H9 (cell line): ENCODE data around the gene METTL18. TPM values are rescaled to one million over a fixed set of nuclear protein-coding genes. Genes with fewer than 3 reads are reported as not detected.

Source experiments
- DNase-seq: peaks from one replicate; pipeline ENCODE4 v3.0.0-alpha.2; 2017
- H2AFZ ChIP-seq: one replicate; pipeline ENCODE4 v1.6.1; 2013; ENCODE audit warnings: mild to moderate bottlenecking, low read length, control low read depth, moderate library complexity
- H2AK5ac ChIP-seq: 2 replicates; pipeline ENCODE4 v1.6.1; 2013; ENCODE audit warnings: low read length, control low read depth, mixed read lengths; ENCODE audit not compliant: insufficient read length
- H2BK120ac ChIP-seq: one replicate; pipeline ENCODE4 v1.6.1; 2013; ENCODE audit warnings: low read depth, mild to moderate bottlenecking, low read length, control low read depth, inconsistent platforms; ENCODE audit not compliant: poor library complexity, severe bottlenecking
- H2BK12ac ChIP-seq: 2 replicates; pipeline ENCODE4 v1.6.1; 2013; ENCODE audit warnings: low read length, control low read depth, mixed read lengths, low read depth; ENCODE audit not compliant: insufficient read length
- H2BK15ac ChIP-seq: 2 replicates; pipeline ENCODE4 v1.6.1; 2013; ENCODE audit warnings: low read depth, low read length, control low read depth
- H2BK20ac ChIP-seq: one replicate; pipeline ENCODE4 v1.6.1; 2013; ENCODE audit warnings: low read depth, mild to moderate bottlenecking, low read length, control low read depth, inconsistent platforms; ENCODE audit not compliant: poor library complexity, severe bottlenecking
- H2BK5ac ChIP-seq: 2 replicates; pipeline ENCODE4 v1.6.1; 2013; ENCODE audit warnings: low read length, control low read depth, mixed read lengths; ENCODE audit not compliant: insufficient read length
- H3K14ac ChIP-seq: 2 replicates; pipeline ENCODE4 v1.6.1; 2013; ENCODE audit warnings: low read length, control low read depth; ENCODE audit not compliant: insufficient read depth
- H3K18ac ChIP-seq: 2 replicates; pipeline ENCODE4 v1.6.1; 2013; ENCODE audit warnings: low read depth, mild to moderate bottlenecking, mixed read lengths, low read length, control low read depth; ENCODE audit not compliant: insufficient read length
- H3K23ac ChIP-seq: 2 replicates; pipeline ENCODE4 v1.6.1; 2013; ENCODE audit warnings: low read length, control low read depth, mixed read lengths, low read depth; ENCODE audit not compliant: insufficient read length
- H3K23me2 ChIP-seq: 2 replicates; pipeline ENCODE4 v1.6.1; 2013; ENCODE audit warnings: low read depth, mild to moderate bottlenecking, mixed read lengths, low read length, control low read depth; ENCODE audit not compliant: insufficient read length, poor library complexity, severe bottlenecking
- H3K27ac ChIP-seq: 2 replicates; pipeline ENCODE4 v1.5.1; 2013; ENCODE audit warnings: low read length, control low read depth, mixed read lengths, low read depth; ENCODE audit not compliant: insufficient read length
- H3K27me3 ChIP-seq: 2 replicates; pipeline ENCODE4 v1.6.1; 2013; ENCODE audit warnings: low read length, control low read depth, inconsistent platforms; ENCODE audit not compliant: insufficient read depth
- H3K4ac ChIP-seq: 2 replicates; pipeline ENCODE4 v1.6.1; 2013; ENCODE audit warnings: low read depth, mild to moderate bottlenecking, control low read depth, inconsistent platforms, low read length, moderate library complexity
- H3K4me1 ChIP-seq: 2 replicates; pipeline ENCODE4 v1.6.1; 2013; ENCODE audit warnings: low read length, control low read depth, inconsistent platforms; ENCODE audit not compliant: insufficient read depth
- H3K4me2 ChIP-seq: 2 replicates; pipeline ENCODE4 v1.6.1; 2013; ENCODE audit warnings: low read length, control low read depth, mixed read lengths; ENCODE audit not compliant: insufficient read length, insufficient read depth
- H3K56ac ChIP-seq: 2 replicates; pipeline ENCODE4 v1.6.1; 2013; ENCODE audit warnings: low read depth, mild to moderate bottlenecking, mixed read lengths, low read length, control low read depth; ENCODE audit not compliant: insufficient read length
- H3K79me1 ChIP-seq: 2 replicates; pipeline ENCODE4 v1.6.1; 2013; ENCODE audit warnings: low read depth, mild to moderate bottlenecking, moderate library complexity, low read length, control low read depth, inconsistent platforms; ENCODE audit not compliant: insufficient read depth, poor library complexity, severe bottlenecking
- H3K79me2 ChIP-seq: 2 replicates; pipeline ENCODE4 v1.6.1; 2013; ENCODE audit warnings: low read length, control low read depth, inconsistent platforms; ENCODE audit not compliant: insufficient read depth
- H3K9ac ChIP-seq: 2 replicates; pipeline ENCODE4 v1.6.1; 2013; ENCODE audit warnings: low read length, control low read depth, mixed read lengths; ENCODE audit not compliant: insufficient read length; ENCODE audit errors: extremely low read depth
- H3K9me3 ChIP-seq: one replicate; pipeline ENCODE4 v1.6.1; 2013; ENCODE audit warnings: low read depth, low read length, inconsistent platforms; ENCODE audit not compliant: control insufficient read depth
- H3T11ph ChIP-seq: one replicate; pipeline ENCODE4 v1.6.1; 2013; ENCODE audit warnings: mild to moderate bottlenecking, low read length, control low read depth, inconsistent platforms
- H4K20me1 ChIP-seq: one replicate; pipeline ENCODE4 v1.6.1; 2013; ENCODE audit not compliant: control insufficient read depth, insufficient read length, insufficient read depth
- H4K5ac ChIP-seq: 2 replicates; pipeline ENCODE4 v1.6.1; 2013; ENCODE audit warnings: low read depth, mild to moderate bottlenecking, mixed read lengths, low read length, control low read depth; ENCODE audit not compliant: insufficient read length
- H4K8ac ChIP-seq: replicated peaks from 2 replicates; pipeline ENCODE4 v1.6.1; 2013; ENCODE audit warnings: low read length, control low read depth, mixed read lengths, low read depth; ENCODE audit not compliant: insufficient read length
- H4K91ac ChIP-seq: 2 replicates; pipeline ENCODE4 v1.6.1; 2013; ENCODE audit warnings: low read depth, mild to moderate bottlenecking, moderate library complexity, mixed read lengths, low read length, control low read depth; ENCODE audit not compliant: insufficient read length
- H3K27ac Mint-ChIP-seq, 3 experiments: 2 replicates in 2 of 3; 3 replicates in 1 of 3; pipeline ENCODE4 v1.8.0; 2020 to 2021; ENCODE audit warnings: mixed read lengths in 3 of 3, mild to moderate bottlenecking in 1 of 3, moderate library complexity in 1 of 3
- H3K27me3 Mint-ChIP-seq: 2 replicates; pipeline ENCODE4 v1.8.0; 2021; ENCODE audit warnings: low read depth, mild to moderate bottlenecking, moderate library complexity, mixed read lengths
- H3K36me3 Mint-ChIP-seq, 3 experiments: 2 replicates in 2 of 3; 3 replicates in 1 of 3; pipeline ENCODE4 v1.8.0; 2020 to 2021; ENCODE audit warnings: low read depth in 3 of 3, mixed read lengths in 3 of 3; ENCODE audit not compliant: insufficient read depth in 1 of 3
- H3K4me1 Mint-ChIP-seq, 2 experiments: 2 replicates each; pipeline ENCODE4 v1.8.0; 2020; ENCODE audit warnings: mixed read lengths in 2 of 2
- H3K4me3 Mint-ChIP-seq, 2 experiments: 2 replicates in 1 of 2; 3 replicates in 1 of 2; pipeline ENCODE4 v1.8.0; 2020 to 2021; ENCODE audit warnings: mild to moderate bottlenecking in 2 of 2, mixed read lengths in 2 of 2, moderate library complexity in 1 of 2
- H3K9me3 Mint-ChIP-seq, 2 experiments: 2 replicates in 1 of 2; 3 replicates in 1 of 2; pipeline ENCODE4 v1.8.0; 2020; ENCODE audit warnings: mild to moderate bottlenecking in 2 of 2, mixed read lengths in 2 of 2, moderate library complexity in 1 of 2
- CTCF ChIP-seq: fragments of 200-600 bp; sonication (generic); conservative IDR thresholded peaks from 3 replicates; pipeline ENCODE4 v1.8.0; 2021; ENCODE audit warnings: antibody characterized with exemption, mild to moderate bottlenecking
- WGBS: extraction: QIAGEN DNeasy Blood & Tissue Kit; methylation state at CpG from one replicate; pipeline ENCODE4 v1.1.7; 2013; ENCODE audit warnings: missing lambda C conversion rate, low lambda C conversion rate, mixed read lengths; ENCODE audit not compliant: insufficient read length; ENCODE audit errors: extremely low coverage; 5-methylcytosine and 5-hydroxymethylcytosine counted together
- total RNA-seq: library from RNA; stranded (reverse); gene quantifications from 2 replicates; pipeline ENCODE4 v1.2.1, GENCODE V29; 2021

METTL18 gene
- total RNA-seq, 1 experiment from 2014 or later = 8.7 TPM

DNA sequence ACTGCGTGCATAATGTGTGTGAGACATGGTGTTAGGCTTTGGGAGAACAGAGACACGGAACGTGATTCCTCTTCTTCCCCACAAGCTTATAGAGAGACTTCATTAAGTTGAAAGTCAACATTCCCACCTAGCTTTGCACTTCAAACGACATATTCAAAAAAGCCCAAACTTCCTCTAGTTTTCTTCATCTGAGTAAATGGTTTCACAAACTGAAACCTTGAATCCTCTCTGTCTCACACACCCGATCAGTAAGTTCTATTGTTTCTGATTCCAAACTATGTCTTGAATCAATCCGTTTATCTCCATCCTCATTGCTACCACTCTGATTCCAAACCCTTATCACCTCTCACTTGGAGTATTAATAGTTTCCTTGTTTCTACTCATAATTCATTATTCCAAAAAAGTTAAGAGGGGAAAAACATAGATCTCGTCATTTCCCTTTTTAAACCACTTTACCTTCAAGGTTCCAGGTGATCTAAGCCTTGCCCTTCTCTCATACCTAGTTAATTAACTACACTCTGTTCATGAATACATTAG is 1.6 kb upstream of the METTL18 start:
- Histone ChIP-seq H3K56ac (no peak overlapping the region), H3K23ac (no peak overlapping the region), H3K27ac (no peak overlapping the region), H3K14ac (no peak overlapping the region), H3K18ac (no peak overlapping the region), H2AK5ac (no peak overlapping the region), H3K27me3 (no peaks in the 10 kb centered on the region), H3K23me2 (peaks cover 14% of the 10 kb centered on the region), H2BK12ac (no peak overlapping the region), H2AFZ (no peak overlapping the region), H4K8ac (no peak overlapping the region), H3K4ac (no peak overlapping the region), H3K9ac (no peak overlapping the region), H3T11ph (no peak overlapping the region), H3K4me1 (no peaks in the 10 kb centered on the region), H3K4me2 (peak overlapping the region; percentile 79), H4K5ac (no peak overlapping the region), H4K20me1 (no peaks in the 10 kb centered on the region), H3K79me2 (peaks cover 2% of the 10 kb centered on the region; the same call in 1 of the 2 replicates), H4K91ac (no peak overlapping the region), H3K79me1 (no peaks in the 10 kb centered on the region), H3K9me3 (no peaks in the 10 kb centered on the region), H2BK20ac (no peak overlapping the region), H2BK5ac (no peak overlapping the region), H2BK120ac (no peak overlapping the region), H2BK15ac (no peak overlapping the region)
- H3K4me1 Mint-ChIP-seq = peaks cover 25 to 31% of the 10 kb centered on the region in 2 experiments
- H3K4me3 Mint-ChIP-seq = peak overlapping the region; percentile 99
- no peak for DNase-seq
- no CpG with 5 or more reads among the region's 7 CpGs for WGBS
- peaks cover 1 to 32% (median 24%) of the 10 kb centered on the region in 3 experiments; a peak in 6 of 7 replicates for H3K36me3 Mint-ChIP-seq
- H3K9me3 Mint-ChIP-seq = no peaks in the 10 kb centered on the region; a peak in 2 of 5 replicates
- H3K27ac Mint-ChIP-seq = no peak overlapping the region
- no peaks in the 10 kb centered on the region for H3K27me3 Mint-ChIP-seq
- TF ChIP-seq CTCF = no peak
